DND-41 (cell line): ENCODE data around the gene DOC2B.
"Not testable (repeated sequence)": the region's sequence is repeated elsewhere in the genome, so short reads cannot be mapped to it uniquely, and the experiment has no call there.

Experiments used
- EZH2 ChIP-seq: IDR thresholded peaks from 3 replicates; pipeline ENCODE4 v1.6.1; 2012; ENCODE audit warnings: borderline replicate concordance, low read depth, mild to moderate bottlenecking, moderate library complexity, low read length, inconsistent platforms; ENCODE audit not compliant: severe bottlenecking
- TF ChIP-seq, protein P1 (sequence below): IDR thresholded peaks from 2 replicates; pipeline ENCODE4 v1.5.1; 2012; ENCODE audit warnings: borderline replicate concordance, low read length, moderate library complexity, mild to moderate bottlenecking; ENCODE audit not compliant: poor library complexity, severe bottlenecking; ENCODE audit errors: extremely low read depth

DNA sequence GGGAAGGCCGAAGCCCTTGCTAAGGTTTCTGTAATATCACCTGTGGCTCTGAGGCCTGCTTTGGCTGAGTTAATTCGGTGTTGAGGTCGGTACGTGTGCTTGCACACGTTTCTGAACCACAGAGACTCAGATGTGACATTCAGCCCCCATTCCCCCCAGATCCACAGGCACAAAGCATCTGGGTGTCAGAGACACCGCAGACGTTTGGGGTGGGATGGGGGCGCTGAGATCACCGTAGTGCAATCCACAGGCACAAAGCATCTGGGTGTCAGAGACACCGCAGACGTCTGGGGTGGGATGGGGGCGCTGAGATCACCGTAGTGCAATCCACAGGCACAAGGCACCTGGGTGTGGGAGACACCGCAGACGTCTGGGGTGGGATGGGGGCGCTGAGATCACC is 19.8 kb upstream of the DOC2B start:
- TF ChIP-seq, protein P1, sequence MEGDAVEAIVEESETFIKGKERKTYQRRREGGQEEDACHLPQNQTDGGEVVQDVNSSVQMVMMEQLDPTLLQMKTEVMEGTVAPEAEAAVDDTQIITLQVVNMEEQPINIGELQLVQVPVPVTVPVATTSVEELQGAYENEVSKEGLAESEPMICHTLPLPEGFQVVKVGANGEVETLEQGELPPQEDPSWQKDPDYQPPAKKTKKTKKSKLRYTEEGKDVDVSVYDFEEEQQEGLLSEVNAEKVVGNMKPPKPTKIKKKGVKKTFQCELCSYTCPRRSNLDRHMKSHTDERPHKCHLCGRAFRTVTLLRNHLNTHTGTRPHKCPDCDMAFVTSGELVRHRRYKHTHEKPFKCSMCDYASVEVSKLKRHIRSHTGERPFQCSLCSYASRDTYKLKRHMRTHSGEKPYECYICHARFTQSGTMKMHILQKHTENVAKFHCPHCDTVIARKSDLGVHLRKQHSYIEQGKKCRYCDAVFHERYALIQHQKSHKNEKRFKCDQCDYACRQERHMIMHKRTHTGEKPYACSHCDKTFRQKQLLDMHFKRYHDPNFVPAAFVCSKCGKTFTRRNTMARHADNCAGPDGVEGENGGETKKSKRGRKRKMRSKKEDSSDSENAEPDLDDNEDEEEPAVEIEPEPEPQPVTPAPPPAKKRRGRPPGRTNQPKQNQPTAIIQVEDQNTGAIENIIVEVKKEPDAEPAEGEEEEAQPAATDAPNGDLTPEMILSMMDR = not testable (repeated sequence)
- not testable (repeated sequence) for TF ChIP-seq EZH2
